WTC11 (cell line): ENCODE data around the gene ECHDC3.

ENCODE experiments used
- ATF1 ChIP-seq: sonication (generic); formaldehyde crosslinking; IDR thresholded peaks from 2 replicates; pipeline ENCODE4 v1.8.1; 2023; ENCODE audit warnings: mild to moderate bottlenecking, moderate library complexity, missing genetic modification reagents
- ATF3 ChIP-seq: sonication (generic); formaldehyde crosslinking; conservative IDR thresholded peaks from 2 replicates; pipeline ENCODE4 v1.8.1; 2022; ENCODE audit warnings: mild to moderate bottlenecking, missing genetic modification reagents
- CBFB ChIP-seq: sonication (generic); formaldehyde crosslinking; IDR thresholded peaks from 2 replicates; pipeline ENCODE4 v1.8.1; 2022; ENCODE audit warnings: mild to moderate bottlenecking, low read depth, missing genetic modification reagents
- ELF4 ChIP-seq: sonication (generic); formaldehyde crosslinking; IDR thresholded peaks from 2 replicates; pipeline ENCODE4 v1.8.1; 2022; ENCODE audit warnings: low read depth, mild to moderate bottlenecking, moderate library complexity, missing genetic modification reagents
- ESRRA ChIP-seq: sonication (generic); formaldehyde crosslinking; IDR thresholded peaks from 2 replicates; pipeline ENCODE4 v1.8.1; 2022; ENCODE audit warnings: mild to moderate bottlenecking, missing genetic modification reagents, borderline replicate concordance
- FOXJ3 ChIP-seq: sonication (generic); formaldehyde crosslinking; IDR thresholded peaks from 2 replicates; pipeline ENCODE4 v1.9.0; 2021; ENCODE audit warnings: missing genetic modification reagents, mild to moderate bottlenecking, borderline replicate concordance
- GABPB1 ChIP-seq: sonication (generic); formaldehyde crosslinking; IDR thresholded peaks from 2 replicates; pipeline ENCODE4 v1.8.1; 2023; ENCODE audit warnings: mild to moderate bottlenecking, missing genetic modification reagents
- SP1 ChIP-seq: sonication (generic); formaldehyde crosslinking; conservative IDR thresholded peaks from 2 replicates; pipeline ENCODE4 v1.8.1; 2022; ENCODE audit warnings: missing genetic modification reagents
- STAT6 ChIP-seq: sonication (generic); formaldehyde crosslinking; conservative IDR thresholded peaks from 2 replicates; pipeline ENCODE4 v1.8.1; 2023; ENCODE audit warnings: mild to moderate bottlenecking, low read depth, missing genetic modification reagents, moderate library complexity
- USF1 ChIP-seq: sonication (generic); formaldehyde crosslinking; IDR thresholded peaks from 2 replicates; pipeline ENCODE4 v1.8.0; 2022; ENCODE audit warnings: mild to moderate bottlenecking, missing genetic modification reagents
- ZNF121 ChIP-seq: sonication (generic); formaldehyde crosslinking; IDR thresholded peaks from 2 replicates; pipeline ENCODE4 v1.8.0; 2023; ENCODE audit warnings: missing genetic modification reagents
- TF ChIP-seq, protein P1 (sequence below): fragments of 200-600 bp; IDR thresholded peaks from 2 replicates; pipeline ENCODE4 v1.8.0; 2022; ENCODE audit warnings: antibody characterized with exemption
- TF ChIP-seq, protein P2 (sequence below): sonication (generic); formaldehyde crosslinking; IDR thresholded peaks from 2 replicates; pipeline ENCODE4 v1.8.1; 2022; ENCODE audit warnings: low read depth, missing genetic modification reagents, borderline replicate concordance
- TF ChIP-seq, protein P3 (sequence below): fragments of 250-450 bp; sonication (Bioruptor Pico); IDR thresholded peaks from 2 replicates; pipeline ENCODE4 v1.9.0; 2021; ENCODE audit warnings: mild to moderate bottlenecking

- TF ChIP-seq, protein P1, sequence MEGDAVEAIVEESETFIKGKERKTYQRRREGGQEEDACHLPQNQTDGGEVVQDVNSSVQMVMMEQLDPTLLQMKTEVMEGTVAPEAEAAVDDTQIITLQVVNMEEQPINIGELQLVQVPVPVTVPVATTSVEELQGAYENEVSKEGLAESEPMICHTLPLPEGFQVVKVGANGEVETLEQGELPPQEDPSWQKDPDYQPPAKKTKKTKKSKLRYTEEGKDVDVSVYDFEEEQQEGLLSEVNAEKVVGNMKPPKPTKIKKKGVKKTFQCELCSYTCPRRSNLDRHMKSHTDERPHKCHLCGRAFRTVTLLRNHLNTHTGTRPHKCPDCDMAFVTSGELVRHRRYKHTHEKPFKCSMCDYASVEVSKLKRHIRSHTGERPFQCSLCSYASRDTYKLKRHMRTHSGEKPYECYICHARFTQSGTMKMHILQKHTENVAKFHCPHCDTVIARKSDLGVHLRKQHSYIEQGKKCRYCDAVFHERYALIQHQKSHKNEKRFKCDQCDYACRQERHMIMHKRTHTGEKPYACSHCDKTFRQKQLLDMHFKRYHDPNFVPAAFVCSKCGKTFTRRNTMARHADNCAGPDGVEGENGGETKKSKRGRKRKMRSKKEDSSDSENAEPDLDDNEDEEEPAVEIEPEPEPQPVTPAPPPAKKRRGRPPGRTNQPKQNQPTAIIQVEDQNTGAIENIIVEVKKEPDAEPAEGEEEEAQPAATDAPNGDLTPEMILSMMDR, result no peak
- TF ChIP-seq ESRRA (CRISPR knock-in tag) (no peak), GABPB1 (CRISPR knock-in tag) (no peak), STAT6 (no peak), FOXJ3 (no peak), SP1 (CRISPR knock-in tag) (no peak), ATF3 (CRISPR knock-in tag) (no peak), ELF4 (CRISPR knock-in tag) (no peak), USF1 (CRISPR knock-in tag) (no peak), CBFB (no peak), ZNF121 (CRISPR knock-in tag) (no peak), ATF1 (CRISPR knock-in tag) (no peak)
- TF ChIP-seq, protein P2, sequence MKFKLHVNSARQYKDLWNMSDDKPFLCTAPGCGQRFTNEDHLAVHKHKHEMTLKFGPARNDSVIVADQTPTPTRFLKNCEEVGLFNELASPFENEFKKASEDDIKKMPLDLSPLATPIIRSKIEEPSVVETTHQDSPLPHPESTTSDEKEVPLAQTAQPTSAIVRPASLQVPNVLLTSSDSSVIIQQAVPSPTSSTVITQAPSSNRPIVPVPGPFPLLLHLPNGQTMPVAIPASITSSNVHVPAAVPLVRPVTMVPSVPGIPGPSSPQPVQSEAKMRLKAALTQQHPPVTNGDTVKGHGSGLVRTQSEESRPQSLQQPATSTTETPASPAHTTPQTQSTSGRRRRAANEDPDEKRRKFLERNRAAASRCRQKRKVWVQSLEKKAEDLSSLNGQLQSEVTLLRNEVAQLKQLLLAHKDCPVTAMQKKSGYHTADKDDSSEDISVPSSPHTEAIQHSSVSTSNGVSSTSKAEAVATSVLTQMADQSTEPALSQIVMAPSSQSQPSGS (CRISPR knock-in tag), result no peak
- TF ChIP-seq, protein P3, sequence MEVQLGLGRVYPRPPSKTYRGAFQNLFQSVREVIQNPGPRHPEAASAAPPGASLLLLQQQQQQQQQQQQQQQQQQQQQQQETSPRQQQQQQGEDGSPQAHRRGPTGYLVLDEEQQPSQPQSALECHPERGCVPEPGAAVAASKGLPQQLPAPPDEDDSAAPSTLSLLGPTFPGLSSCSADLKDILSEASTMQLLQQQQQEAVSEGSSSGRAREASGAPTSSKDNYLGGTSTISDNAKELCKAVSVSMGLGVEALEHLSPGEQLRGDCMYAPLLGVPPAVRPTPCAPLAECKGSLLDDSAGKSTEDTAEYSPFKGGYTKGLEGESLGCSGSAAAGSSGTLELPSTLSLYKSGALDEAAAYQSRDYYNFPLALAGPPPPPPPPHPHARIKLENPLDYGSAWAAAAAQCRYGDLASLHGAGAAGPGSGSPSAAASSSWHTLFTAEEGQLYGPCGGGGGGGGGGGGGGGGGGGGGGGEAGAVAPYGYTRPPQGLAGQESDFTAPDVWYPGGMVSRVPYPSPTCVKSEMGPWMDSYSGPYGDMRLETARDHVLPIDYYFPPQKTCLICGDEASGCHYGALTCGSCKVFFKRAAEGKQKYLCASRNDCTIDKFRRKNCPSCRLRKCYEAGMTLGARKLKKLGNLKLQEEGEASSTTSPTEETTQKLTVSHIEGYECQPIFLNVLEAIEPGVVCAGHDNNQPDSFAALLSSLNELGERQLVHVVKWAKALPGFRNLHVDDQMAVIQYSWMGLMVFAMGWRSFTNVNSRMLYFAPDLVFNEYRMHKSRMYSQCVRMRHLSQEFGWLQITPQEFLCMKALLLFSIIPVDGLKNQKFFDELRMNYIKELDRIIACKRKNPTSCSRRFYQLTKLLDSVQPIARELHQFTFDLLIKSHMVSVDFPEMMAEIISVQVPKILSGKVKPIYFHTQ (CRISPR knock-in tag), result no peak
Measured at GRCh38 chr10:11728353-11728752, 13.8 kb upstream of the ECHDC3 start.
